Heart left ventricle (tissue), 13 donors: ENCODE results near the gene CCDC77.

Experiments
- POLR2A ChIP-seq, 2 donors: fragments of 450-650 bp; IDR thresholded peaks; one replicate each; pipeline ENCODE4 v1.6.1; 2017; ENCODE audit warnings: antibody characterized with exemption in 2 of 2, mild to moderate bottlenecking in 2 of 2, moderate library complexity in 2 of 2
- TF ChIP-seq, protein P1 (sequence below), 12 donors: fragments of 200-600 bp; sonication (generic) in 4 of 12; IDR thresholded peaks; one replicate each; pipeline versions ENCODE4 v1.5.0 to v1.8.0; 2018 to 2022; ENCODE audit warnings: antibody characterized with exemption in 12 of 12, mild to moderate bottlenecking in 5 of 12
- donor health status: ischemic (EF 13 %, LVEDD 7.1; RV severe dilation, severe dysfunction).
- donor health status: DM: no; HTN: yes; CAD: no.
- donor health status: DM: no; HTN: no; CAD: no.
- donor health status: ischemic (EF 25% LVEDD 6.9; RV normal size, moderate dysfunction).
- donor health status: ischemic (EF 25% LVEDD 5.7; RV mildly dilated, moderate dysfunction).
- donor health status: ischemic (EF 35%, LVEDD 5.7; RV mildly dilated, moderate dysfunction).
- donor health status: nonischemic (EF 11% LVEDD 7.7; RV severe dilation, severe dysfunction).
- donor health status: DM: yes; HTN: yes; CAD: no.
- donor health status: PGD.
- donor health status: ischemic (EF 29% LVEDD 5.4; RV normal size, mild dysfunction).
- donor health status: nonischemic (EF 23%, LVEDD 6.1; RV moderate dilation, normal function).

- no peak for TF ChIP-seq POLR2A (IDR thresholded peaks at IDR 0.05)
- TF ChIP-seq, protein P1, sequence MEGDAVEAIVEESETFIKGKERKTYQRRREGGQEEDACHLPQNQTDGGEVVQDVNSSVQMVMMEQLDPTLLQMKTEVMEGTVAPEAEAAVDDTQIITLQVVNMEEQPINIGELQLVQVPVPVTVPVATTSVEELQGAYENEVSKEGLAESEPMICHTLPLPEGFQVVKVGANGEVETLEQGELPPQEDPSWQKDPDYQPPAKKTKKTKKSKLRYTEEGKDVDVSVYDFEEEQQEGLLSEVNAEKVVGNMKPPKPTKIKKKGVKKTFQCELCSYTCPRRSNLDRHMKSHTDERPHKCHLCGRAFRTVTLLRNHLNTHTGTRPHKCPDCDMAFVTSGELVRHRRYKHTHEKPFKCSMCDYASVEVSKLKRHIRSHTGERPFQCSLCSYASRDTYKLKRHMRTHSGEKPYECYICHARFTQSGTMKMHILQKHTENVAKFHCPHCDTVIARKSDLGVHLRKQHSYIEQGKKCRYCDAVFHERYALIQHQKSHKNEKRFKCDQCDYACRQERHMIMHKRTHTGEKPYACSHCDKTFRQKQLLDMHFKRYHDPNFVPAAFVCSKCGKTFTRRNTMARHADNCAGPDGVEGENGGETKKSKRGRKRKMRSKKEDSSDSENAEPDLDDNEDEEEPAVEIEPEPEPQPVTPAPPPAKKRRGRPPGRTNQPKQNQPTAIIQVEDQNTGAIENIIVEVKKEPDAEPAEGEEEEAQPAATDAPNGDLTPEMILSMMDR (IDR thresholded peaks at IDR 0.05) = no peak
These were observed 49.0 kb downstream of the CCDC77 start for GRCh38 chr12:450438-450837.
